GM19351 (cell line): ENCODE results near the gene SUPT5H.
"Not testable (repeated sequence)": the region's sequence is repeated elsewhere in the genome, so short reads cannot be mapped to it uniquely, and the experiment has no call there.

Experiments used
- ATAC-seq: cut with Tn5 transposase; IDR thresholded peaks from one replicate; pipeline ENCODE4 v1.9.1; 2021; ENCODE audit warnings: mild to moderate bottlenecking, moderate library complexity; ENCODE audit not compliant: unreplicated experiment

The SUPT5H gene

GRCh38 chr19:39463403-39463802, 18.0 kb downstream of the SUPT5H start:
- no peak for ATAC-seq

- ATAC-seq = no peak
Observed at GRCh38 chr19:39465956-39466747, 20.8 kb downstream of the SUPT5H start.

- no peak for ATAC-seq
Observed at GRCh38 chr19:39467941-39468340, 22.6 kb downstream of the SUPT5H start.

DNA sequence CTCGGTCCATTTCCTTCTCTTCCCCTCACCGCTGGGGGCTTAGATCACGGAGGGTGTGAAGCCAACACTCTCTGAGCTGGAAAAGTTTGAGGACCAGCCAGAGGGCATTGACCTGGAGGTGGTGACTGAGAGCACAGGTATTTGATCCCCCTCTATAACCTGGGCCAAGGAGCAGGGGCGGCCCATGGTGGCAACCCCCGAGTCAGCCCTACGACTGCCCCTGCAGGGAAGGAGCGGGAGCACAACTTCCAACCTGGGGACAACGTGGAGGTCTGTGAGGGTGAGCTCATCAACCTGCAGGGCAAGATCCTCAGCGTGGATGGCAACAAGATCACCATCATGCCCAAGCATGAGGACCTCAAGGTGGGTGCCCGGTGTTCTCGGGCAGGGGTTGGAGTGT, 23.7 kb downstream of the SUPT5H start:
- no peak for ATAC-seq

DNA sequence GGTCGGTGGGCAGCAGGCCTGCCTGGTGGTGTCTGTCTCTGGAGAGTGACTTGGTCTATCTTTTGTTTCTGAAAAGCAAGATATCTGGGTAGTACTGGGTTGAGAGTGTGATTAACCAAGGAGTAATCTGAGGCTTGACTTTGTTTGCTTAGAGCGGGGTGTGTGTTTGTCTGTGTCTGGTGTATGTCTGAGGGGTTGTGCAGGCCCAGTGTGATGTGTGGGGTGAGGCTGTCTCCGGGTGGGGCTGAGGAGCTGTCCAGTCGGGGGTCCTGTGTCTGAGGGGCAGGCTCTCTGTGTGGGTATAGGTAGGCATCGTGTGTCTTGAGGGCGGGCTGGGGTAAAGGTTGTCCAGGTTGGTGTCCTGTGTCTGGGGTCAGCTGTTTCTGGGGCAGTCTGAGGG, 24.2 kb downstream of the SUPT5H start:
- no peak for ATAC-seq

- no peak for ATAC-seq
Observed at GRCh38 chr19:39470724-39471339, 25.4 kb downstream of the SUPT5H start.

DNA sequence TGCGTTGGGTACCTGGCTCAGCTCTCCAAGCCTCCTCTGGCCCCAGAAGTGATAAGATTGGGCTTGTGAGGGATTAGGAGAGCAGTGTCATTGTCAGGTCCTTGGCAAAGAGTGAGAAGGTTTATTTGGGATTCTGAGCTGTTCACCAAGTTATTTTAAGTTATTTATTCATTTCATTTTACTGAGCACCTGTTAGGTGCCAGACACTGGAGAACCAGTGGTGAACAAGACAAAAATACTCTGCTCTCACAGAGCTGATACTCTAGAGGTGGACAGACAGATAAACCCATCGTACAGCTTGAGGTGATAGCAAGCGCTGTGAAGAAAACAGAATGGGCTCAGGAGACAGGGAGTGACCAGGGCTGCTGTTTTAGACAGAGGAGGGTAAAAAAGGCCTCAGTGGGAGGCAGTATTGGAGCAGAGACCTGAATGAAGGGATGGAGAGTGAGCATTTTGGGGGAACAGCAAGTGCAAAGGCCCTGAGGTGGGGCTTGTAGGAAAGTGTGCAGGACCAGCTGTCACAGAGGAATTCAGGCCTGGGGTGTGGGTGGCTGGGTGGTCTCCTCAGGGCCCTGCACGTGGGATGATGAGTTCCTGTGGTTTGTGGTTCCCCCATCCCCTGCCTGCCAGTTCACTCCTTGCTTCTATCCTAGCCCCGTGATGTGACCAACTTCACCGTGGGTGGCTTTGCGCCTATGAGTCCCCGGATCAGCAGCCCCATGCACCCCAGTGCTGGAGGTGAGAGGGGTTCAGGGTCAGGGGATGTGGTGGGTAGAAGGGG, 26.6 kb downstream of the SUPT5H start:
- ATAC-seq = no peak

DNA sequence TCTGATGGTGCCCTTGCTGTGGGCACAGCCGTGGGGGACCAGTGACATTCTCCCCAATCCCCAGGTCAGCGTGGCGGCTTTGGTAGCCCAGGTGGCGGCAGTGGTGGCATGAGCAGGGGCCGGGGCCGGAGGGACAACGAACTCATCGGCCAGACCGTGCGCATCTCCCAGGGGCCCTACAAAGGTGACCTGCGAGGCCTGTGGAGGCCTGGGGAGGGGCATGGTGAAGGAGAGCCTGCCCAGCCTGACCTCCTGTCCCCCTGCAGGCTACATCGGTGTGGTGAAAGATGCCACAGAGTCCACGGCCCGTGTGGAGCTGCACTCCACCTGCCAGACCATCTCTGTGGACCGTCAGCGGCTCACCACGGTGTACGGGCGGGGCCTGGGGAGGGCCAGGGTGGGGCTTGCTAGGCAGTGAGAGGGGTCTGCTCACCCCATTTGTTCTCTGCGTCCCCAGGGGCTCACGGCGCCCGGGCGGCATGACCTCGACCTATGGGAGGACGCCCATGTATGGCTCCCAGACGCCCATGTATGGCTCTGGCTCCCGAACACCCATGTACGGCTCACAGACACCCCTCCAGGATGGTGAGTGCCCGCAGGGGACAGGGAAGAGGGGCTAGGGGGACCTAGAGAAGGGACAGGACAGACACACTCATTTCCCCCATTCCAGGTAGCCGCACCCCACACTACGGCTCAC, 27.5 kb downstream of the SUPT5H start:
- ATAC-seq = no peak

DNA sequence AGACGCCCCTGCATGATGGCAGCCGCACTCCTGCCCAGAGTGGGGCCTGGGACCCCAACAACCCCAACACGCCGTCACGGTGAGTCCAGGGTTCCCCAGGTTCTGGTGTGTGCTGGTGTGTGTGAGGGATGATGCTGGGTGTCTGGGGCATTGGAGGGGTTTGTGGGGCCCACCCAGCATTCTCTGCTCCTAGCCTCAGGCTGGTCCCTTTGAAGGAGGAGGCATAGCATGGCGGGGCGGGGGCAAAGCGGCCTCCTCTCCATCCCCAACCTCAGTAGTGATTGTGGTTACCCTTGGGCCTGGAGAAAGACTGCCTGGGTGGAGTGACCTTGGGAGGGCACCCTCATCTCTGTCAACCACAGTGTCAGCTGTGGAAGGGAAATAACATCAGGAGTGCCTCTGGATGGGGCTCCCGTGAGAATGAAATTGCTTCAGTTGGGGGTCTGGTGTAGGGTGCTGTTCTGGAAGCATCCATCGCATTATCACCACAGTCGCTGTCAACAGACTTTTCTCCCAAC, 28.1 kb downstream of the SUPT5H start:
- ATAC-seq = no peak

GRCh38 chr19:39474139-39474620, 28.8 kb downstream of the SUPT5H start:
- ATAC-seq = no peak

GRCh38 chr19:39475748-39476147, 30.4 kb downstream of the SUPT5H start:
- ATAC-seq = no peak

- ATAC-seq = not testable (repeated sequence)
Observed at GRCh38 chr19:39479319-39479801, 34.0 kb downstream of the SUPT5H start.

DNA sequence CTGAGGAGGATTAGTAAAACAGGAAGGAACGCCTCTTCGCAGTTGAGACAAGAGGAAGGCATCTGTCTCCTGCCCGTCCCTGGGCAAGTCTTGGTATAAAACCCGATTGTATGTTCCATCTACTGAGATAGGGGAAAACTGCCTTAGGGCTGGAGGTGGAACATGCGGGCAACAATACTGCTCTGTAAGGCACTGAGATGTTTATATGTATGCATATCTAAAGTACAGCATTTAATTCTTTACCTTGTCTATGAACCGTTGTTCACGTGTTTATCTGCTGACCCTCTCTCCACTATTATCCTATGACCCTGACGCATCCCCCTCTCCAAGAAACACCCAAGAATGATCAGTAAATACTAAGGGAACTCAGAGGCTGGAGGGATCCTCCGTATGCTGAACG, 34.5 kb downstream of the SUPT5H start:
- no peak for ATAC-seq

GRCh38 chr19:39480337-39481228, 35.2 kb downstream of the SUPT5H start, which contains the start of gene TIMM50:
Gene TIMM50, plus strand, starts transcription at chr19:39480838. Its CDS starts 16 bp downstream, at chr19:39480854.
- ATAC-seq = peak; percentile 81

DNA sequence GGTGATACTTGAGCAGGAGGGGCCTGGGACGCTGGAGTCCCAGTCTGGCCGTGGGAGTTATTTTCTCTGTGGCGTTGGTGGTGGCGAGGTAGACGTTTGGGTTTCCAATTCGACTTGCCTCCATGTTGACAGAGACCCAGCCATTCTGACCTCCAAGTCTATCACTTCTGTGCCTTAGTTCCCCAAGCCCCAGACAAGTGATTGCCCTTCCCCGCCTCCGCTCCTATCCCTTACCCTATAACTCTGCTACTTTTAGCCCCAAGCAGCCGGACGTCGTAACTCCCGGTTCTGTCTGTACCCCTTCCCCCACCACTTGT, 35.8 kb downstream of the SUPT5H start:
- no peak for ATAC-seq

DNA sequence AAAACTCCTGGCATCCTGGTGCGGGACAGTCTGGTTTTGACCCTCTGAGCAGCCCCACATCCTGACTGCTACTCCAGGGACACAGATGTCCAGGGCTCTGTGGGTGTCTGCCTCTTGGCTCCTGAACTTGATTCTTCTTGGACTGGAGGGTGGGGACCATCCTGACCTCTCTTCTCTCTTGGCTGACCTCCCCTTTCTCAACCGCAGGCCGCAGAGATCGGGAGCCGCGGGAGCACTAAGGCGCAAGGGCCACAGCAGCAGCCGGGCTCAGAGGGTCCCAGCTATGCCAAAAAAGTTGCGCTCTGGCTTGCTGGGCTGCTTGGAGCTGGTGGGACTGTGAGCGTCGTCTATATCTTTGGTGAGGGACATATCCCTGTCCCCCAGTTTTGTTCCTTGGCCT, 36.3 kb downstream of the SUPT5H start:
- no peak for ATAC-seq

DNA sequence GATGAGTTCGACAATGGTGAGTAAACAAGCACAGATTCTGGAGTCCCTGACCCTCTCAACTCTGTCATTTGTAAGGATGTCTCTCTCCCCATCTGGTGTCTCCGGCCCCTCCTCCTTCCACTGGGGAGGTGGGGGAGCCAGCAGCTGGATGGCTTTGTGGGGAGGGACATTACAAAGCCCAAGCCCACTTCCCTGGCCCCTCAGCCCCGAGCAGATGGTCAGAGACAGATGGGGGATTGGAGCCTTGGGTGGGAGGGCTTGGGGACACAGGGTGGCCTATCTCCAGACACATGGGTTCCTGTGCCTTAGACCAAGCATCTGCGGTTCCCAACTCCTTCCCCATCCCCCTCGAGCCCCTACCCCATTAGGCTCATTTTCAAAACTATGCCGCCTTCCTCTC, 37.8 kb downstream of the SUPT5H start:
- no peak for ATAC-seq

DNA sequence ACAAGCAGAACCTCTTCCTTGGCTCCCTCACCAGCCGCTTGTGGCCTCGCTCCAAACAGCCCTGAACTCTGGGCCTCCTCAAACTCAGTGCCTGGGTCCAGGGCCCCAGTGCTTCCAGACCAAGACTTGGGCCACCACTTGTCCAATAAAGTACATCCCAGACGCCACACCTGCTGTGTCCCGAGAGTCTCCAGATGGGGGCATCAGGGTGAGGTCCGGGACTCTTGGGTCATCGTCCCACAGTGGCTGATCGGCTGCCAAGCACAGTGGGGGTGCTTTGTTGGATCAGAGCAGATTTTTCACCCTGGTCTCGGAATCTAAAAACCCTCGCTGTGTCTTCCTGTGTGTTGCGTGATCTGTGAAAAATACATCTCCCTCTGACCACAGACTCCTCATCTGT, 44.4 kb downstream of the SUPT5H start:
- no peak for ATAC-seq

GRCh38 chr19:39492225-39492624, 46.8 kb downstream of the SUPT5H start:
- ATAC-seq = no peak

- ATAC-seq = no peak
Observed at GRCh38 chr19:39492788-39493187, 47.4 kb downstream of the SUPT5H start.
